Pulmonary artery endothelial cell (primary cell): ENCODE measurements around the gene A2M. TPM values are rescaled to one million over a fixed set of nuclear protein-coding genes. Genes with fewer than 3 reads are reported as not detected.

Experiments used
- DNase-seq: peaks from one replicate; pipeline ENCODE4 v3.0.0-alpha.2; 2011; ENCODE audit warnings: low read depth, low spot score
- total RNA-seq: library from RNA; depleted of rRNA; stranded (reverse); fragments of >200 nt; gene quantifications from 2 replicates; pipeline ENCODE4 v1.2.3, GENCODE V29; 2014

A2M gene
- total RNA-seq, 1 donor from 2014 or later = 1.4 TPM

DNA sequence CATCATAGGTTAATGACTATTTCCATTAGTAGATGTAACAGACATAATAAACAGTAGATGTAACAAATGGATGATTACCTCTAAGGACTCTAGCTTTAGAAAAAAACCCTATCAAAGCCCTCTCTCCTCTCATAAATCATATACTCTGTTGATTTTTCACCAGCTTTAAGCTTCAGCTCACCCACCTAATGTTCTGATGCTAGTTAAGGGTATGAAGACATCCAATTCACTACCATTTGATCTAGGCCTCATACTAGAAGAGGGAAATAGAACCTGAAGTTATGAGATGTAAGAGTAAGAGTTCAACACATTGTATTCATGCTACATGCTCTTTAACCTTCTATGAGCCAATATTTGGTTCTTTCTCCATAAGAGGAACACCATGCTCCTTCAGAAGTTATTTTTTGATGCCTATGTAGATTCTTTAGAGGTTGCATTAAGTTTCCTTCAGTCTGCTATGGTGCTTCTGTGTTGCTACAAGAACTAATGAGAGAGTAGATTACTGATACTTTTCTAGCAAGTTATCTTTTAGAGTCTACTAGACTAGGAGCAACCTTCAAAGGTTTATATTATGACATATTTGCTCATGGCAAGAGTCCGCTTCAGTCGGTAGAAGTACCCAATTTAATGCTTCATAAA lies 16.0 kb downstream of the A2M start:
- no peak for DNase-seq

DNA sequence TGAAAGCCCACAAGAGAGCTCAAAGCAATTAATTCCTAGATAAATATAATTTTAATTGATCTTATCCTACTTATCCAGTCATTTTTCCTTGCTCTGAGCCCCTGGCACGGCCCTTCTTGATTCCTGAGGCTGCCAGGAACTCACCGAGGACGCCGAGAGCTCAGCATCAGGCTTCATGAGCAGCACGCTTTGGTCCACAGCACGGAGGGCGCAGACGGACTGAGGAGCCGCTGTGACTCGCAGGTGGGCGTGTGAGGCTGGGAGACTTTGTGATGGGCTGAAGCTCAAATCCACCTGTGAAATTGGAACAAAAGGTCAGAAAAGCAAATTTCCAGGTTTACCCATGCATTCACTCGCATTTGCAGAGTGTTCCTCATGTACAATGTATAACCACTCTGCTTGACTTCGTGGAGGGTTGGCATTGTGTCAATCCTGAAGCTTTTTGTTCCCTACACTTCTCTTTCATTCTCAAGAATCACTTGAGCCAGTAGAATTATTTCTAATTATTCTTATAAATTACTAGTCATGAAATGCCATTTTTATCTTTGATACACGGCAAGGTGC lies 17.2 kb downstream of the A2M start:
- DNase-seq = no peak

DNA sequence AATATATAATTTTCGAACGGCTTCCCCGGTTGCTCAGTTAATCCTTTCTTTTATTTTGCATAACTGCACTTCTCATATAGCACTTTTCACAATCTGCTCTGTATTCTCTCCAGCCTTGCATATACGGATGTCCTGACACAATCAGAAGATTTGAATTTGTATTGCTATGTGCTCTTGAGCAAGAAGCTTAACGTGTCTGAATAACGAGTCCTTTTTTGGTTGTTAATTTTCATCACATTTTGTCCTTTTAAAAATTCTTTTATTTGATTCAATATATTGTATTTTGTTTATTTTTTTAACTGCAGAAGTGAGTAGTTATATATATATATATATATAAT lies 17.6 kb downstream of the A2M start:
- no peak for DNase-seq

DNA sequence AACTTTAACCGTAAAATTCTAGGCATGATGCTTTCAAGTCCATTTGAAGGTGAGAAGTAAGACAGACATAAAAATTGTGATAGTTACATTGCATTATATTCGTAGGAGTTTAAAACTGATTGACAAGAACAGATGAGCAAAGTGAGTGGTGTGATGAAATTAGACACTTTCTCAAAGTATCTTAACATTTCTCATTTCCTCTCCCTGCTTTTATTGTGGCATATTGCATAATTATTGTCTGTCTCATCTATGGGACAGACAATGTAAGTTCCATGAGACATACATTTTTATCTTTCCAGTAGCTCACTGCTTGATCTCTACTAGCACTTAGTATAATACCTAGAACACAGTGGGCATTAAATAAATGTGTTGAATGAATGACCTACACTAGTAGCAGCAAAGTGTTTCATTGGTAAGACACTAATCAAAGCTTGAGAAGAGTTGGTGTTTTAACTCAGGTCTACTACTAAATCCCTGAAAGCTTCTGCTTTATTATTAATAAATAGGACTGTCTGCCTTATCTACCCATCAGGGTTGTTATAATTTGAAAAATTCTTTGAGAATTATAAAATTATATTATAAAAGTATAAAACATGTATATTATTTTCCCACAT lies 19.0 kb downstream of the A2M start:
- no peak for DNase-seq

DNA sequence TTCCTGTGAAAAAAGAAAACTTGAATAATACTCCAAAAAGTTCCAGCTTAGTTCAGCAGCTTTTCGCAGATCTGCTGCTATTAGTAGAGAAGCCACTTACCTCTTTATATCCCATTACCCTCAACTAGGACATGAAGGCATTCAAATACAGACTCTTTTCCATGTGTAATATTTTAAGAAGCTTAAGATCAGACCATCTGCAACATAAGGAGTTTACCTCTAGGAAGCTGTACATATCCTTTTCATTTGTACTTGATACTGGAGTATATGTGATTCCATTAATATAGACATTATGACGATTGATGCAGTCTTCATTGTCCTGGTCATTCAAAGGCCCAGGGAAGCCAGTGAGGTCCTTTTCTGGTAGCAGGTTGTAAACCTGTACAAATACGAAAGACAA lies 20.4 kb downstream of the A2M start:
- no peak for DNase-seq

DNA sequence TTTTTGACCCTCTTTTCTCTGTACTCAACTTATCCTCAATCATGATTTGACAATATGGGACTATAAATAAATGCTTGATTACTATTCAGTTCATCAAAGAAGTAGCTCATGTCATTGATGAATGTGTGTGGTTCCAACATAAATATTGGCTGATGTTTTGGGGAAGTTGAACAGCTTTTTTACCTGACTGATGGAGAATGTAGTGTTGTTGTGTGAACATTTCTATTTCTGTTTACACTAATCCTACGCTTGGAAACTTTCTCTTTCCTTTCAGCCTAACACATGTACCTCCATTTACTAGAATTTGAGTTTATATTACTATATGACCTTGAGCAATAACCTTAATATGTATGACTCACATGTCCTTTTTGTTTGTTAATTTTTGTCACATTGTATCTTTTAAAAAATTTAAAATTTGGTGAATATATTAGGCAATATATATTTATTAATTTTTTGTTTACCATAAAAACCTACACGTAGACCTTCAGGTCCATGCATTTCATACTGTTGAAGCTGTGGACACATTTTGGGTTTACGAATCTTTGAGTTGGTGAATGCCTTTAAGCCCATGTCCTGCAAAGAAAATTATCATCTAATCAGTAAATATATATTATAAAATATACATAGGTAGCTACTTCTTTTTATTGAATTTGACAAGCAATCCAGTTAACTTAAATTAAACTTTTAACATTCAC lies 21.1 kb downstream of the A2M start:
- no peak for DNase-seq

DNA sequence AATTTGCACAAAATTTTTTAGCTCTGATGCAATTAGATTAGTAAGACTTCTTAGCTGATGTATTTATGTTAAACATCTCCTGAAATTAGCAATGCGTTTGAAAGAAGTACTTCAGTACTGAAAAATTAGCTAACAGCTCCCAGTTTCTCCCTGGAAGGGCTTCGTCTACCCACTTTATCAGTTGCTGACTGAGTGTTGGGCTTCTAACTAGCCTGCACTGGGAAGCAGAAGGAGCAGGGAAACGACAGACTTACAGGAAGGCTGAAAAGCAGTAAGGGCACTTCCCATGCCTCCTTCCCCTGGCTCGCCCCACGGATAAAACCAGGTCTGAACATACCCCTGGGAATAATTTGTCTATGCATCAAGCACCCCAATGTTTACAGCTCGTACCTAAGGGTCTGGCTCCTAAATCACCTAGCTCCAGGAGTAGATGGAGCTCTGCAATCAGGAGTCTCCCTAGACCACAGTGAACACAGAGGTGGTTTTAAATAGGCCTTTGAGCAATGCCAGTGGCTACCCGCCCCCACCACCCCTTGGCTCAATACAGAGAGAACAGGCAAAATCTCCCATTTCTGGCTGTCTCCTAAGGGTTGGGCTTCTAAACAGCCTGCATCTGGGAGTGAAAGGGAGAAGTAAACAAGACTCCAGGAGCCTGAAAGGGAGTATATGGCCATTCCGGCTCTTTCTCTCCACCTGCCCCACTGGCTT lies 23.7 kb downstream of the A2M start:
- DNase-seq = no peak

DNA sequence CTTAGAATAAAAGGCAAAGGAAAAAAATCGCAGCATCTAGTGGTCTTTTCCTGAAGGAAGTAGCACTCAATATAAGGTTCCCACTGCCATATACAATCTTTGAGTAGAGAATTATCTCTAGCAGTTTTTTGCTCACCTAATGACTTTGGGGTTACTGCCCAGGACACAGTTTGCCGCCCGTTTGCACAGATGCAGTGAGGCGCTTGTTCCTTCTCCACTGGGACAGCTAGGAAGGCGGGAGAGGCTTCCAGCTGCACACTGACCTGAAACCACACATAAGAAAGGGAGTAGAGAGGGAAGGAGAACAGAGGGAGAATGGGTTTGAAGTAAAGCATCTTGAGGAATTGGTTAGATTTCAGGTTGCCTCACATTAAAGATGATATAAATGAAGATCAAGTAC lies 25.5 kb downstream of the A2M start:
- DNase-seq = no peak

DNA sequence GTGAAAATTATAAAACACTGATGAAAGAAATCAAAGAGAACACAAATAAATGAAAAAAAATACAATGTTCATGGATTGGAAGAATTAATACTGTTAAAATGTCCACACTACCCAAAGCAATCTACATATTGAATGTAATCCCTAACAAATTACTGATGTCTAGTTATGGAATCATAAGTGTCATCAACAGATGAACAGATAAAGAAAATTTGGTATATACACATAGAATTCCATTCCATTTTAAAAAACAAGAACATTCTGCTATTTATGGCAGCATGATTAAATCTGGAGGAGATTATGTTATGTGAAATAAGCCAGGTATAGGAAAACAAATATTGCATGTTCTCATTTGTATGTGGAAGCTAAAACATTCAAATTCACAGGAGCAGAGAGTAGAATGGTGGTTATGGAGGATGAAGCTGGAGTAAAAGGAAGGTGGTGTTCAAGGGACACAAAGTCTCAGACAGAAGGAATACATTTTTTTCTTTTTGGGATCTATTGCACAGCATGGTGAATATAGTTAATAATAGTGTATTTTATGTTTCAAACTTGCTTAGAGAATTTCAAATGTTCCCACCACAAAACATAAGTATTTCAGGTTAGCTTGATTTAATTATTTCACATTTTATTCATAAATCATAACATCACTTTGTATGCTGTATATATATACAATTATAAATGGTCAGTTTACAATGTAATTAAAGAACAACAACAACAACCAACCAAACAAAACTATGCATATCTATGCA lies 28.5 kb downstream of the A2M start:
- DNase-seq = no peak

DNA sequence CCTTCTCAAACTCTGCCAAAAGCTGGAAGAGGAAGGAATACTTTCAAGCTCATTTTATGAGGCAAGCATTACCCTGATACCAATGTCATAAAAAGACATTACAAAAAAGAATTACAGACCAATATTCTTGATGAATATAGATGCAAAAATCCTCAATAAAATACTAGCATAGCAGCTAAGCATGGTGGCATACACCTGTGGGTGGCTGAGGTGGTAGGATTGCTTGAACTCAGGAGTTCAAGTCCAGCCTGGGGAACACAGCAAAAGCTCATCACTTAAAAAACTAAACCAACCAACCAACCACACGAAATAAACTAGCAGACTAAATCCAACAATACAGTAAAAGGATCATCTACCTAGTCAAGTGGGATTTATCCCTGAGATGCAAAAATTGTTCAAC lies 29.6 kb downstream of the A2M start:
- no peak for DNase-seq

DNA sequence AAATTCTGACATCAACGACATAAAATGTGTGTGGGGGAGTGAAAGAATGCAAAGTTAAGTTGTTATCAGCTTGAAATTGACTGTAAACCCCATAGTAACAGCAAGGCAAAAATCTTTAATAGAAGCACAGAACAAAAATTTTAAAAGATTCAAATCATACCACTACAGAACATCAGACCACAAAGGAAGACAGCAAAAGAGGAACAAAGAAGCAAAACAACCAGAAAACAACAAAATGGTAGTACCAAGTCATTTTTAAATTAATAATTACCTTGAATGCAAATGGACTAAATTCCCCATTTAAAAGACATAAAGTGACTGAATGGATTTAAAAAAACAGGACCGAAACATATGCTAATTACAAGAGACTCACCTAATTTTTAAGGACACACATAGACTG lies 31.3 kb downstream of the A2M start:
- DNase-seq = no peak

DNA sequence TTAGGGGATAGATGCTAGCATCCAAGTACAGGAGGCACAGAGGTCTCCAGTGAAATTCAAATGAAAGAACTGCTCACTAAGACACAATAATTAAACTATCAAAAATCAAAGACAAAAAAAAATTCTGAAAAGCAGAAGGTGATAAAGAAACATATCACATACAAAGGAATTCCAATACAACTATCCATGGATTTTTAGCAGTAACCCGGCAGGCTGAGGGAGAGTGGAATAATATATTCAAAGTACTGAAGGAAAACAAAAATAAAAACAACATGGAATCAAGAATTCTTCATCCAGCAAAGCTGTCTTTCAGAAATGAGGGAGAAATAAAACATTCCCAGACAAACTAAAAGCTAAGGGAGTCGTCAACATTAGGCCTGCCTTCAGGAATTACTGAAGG lies 31.9 kb downstream of the A2M start:
- DNase-seq = no peak

DNA sequence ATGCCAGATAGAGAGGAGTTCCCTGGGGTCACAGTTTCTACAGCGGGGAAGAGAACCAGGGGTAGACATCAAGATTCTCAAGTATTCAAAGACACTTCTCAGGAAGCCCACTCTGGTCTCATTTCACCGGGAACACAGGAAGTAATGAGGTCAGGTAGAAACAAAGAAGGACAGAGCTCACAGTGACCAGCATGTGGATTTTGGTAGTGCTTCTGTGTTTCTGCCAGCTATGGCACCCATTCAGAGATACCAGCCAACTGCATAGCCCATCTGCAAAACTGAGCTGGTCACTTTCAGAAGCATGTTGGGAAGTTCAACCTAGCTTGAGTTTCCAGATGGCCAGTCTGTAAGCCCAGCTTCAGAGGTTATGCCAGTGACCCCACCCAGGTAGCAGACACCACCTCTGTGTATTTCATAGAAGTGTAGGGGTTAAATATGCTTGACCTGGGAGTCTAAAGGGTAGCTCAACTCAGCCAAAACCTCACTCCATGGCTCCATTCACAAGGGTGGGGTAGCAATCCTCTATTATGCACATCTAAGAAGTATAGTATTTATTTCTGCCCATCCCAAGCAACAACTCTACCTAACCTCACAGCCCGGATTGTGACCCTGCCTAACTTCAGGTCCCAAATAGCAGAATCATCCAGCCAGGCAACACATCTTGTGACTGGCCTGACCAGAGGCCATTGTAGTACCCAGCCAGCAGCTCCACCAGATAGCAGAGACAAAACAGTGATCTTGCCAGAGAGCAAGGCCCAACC lies 33.9 kb downstream of the A2M start:
- no peak for DNase-seq

DNA sequence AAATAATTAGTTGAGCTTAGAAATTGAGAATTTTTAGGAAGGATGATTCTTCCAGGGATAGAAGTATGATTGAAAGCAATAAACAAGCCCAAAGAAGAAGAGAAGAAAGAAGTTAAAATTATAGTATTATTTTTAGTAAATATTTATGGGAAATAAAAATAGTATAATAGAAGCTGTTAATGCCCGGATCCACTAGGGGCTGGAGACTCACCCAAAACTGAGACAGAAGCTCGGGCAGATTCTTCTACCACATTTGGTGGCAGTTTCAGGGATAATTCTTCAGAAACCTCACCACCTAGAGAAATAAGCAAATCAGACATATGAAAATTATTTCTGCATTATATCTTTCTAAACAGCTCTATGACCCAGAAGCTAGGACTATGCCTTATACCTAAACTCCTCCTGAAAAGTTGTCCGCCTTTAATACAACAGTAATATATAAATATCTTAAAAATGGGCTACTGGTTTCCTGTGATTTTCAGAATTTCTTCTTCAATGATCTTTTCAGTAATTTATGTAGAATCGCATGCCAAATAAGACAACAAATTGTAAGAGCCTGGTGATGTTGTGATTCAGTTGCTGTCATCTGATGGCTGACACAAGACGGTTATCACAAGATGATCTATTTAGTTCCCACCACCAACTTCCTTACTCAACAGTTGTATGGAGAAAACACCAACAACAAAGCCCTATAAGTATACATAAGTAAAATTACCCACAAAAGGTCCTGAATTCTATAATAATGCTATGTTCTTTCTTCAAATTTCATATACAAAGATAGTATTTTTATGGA lies 35.6 kb downstream of the A2M start:
- no peak for DNase-seq

DNA sequence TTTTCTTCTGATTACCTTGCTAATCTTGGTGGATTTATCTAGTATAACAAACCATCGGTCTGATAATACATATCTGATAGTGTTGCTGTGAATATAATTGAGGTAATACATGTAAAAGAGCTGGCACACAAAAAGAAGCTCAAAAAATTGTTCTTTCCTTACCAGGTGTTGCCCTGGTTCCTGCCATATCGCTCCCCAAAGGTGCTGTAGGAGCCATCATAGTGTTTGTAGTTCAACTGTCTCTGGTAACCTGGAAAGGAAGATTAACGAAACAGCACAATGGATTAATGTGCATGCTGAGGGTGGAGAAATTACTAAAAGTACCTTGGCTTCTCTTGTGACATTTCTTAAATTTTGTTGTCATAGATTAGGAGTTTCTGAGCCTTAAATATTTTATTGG lies 36.6 kb downstream of the A2M start:
- DNase-seq = no peak

DNA sequence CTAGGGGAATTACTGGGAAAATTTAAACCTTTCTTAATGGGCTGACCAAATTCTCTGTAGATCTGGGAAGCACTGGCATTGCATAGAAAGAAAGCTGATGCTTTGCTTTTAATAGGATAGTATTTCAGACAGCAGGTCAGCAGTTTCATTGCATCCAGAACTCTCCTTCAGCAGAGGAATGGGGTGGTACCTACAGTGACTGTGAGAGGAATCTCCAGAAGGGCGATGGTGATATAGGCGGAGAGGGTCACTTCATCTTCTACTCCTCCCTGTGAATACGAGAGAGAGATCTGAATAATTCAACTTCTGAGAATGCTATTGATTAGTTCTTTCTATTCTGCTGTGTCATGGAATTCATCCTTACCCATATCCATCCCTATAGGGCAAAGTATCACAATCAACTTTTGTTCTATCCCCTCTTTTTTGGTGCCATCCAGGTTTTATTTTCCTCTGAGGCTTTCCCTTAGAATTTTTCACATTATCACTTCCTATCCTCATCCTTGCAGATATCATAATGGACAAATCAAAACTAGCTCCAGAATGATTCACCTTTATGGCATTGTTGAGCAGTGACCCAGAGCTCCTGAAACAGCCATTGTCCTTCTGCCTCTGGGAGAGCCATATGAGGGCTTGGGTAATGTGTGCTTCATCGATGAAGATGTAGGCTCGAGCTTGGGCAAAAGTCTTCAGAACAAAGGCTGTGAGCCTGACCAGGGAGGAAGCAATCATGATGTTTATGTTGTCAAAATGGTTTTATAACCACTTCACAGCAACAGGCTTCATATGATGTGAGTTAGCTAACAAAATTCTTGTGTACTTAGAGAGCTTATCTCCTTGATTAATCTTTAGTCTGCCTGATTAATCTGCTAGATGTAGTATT lies 38.3 kb downstream of the A2M start:
- no peak for DNase-seq

DNA sequence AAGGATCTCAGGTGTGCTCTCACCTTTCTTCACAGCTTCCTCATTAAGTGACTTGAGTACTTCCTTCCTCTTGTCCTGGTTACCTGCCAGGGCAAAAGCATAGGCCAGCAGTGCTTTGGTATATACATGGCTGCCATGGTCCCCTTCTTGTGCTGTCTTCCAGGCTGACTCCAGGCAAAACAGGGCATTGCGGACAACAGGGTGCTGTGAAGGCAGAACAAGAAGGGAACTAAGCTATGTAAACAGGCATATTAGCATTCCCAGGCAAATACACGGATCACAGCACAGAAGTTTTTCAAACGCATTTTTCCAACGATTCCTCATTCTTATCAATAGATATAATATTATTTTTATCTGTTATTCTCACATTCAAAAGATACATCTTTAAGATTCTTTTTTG lies 39.0 kb downstream of the A2M start:
- no peak for DNase-seq

DNA sequence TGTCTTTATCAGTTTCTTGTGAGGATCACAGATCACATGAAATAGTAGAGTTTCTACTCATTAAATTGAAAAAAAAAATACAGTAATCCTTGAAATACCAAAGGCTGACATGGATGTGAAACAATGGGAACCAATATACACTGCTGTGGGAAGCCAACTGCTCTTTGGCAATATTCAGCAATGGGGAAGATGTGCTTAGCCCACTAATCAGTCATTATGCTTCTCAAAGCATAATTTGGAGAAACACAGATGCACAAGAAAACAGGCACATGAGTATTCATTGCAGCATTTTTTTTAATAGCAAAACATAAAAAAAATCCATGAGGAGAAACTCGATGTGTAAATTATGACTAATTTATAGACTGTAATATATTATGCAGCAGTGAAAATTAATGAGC lies 40.6 kb downstream of the A2M start:
- no peak for DNase-seq
